Liver (tissue), 3 donors: Measurements from ENCODE around the gene GMDS.

Experiments used
- EGR1 ChIP-seq, 2 donors: IDR thresholded peaks; 2 replicates each; pipeline ENCODE4 v1.6.1; 2016 to 2018; ENCODE audit warnings: antibody characterized with exemption in 2 of 2, low read depth in 2 of 2
- FOXA1 ChIP-seq: IDR thresholded peaks from 2 replicates; pipeline ENCODE4 v1.6.1; 2016; ENCODE audit warnings: antibody characterized with exemption
- FOXA2 ChIP-seq: IDR thresholded peaks from 2 replicates; pipeline ENCODE4 v1.6.1; 2016; ENCODE audit warnings: antibody characterized with exemption
- GABPA ChIP-seq, 2 donors: IDR thresholded peaks in 1 of 2; conservative IDR thresholded peaks in 1 of 2; 2 replicates each; pipeline ENCODE4 v1.6.1; 2016; ENCODE audit warnings: antibody characterized with exemption in 2 of 2, mild to moderate bottlenecking in 1 of 2, moderate library complexity in 1 of 2
- NR2F2 ChIP-seq: IDR thresholded peaks from 2 replicates; pipeline ENCODE4 v1.6.1; 2016; ENCODE audit warnings: antibody characterized with exemption
- RAD21 ChIP-seq, 2 donors: IDR thresholded peaks; 2 replicates each; pipeline ENCODE4 v1.6.1; 2016; ENCODE audit warnings: antibody characterized with exemption in 2 of 2, mild to moderate bottlenecking in 2 of 2
- RXRA ChIP-seq, 2 donors: IDR thresholded peaks; 2 replicates each; pipeline ENCODE4 v1.6.1; 2017 to 2018; ENCODE audit warnings: antibody characterized with exemption in 2 of 2, mild to moderate bottlenecking in 1 of 2
- TF ChIP-seq, protein P1 (sequence below): fragments of 150-350 bp; IDR thresholded peaks from 2 replicates; pipeline ENCODE4 v1.5.1; 2017; ENCODE audit warnings: improper control_type of control experiment, low read depth, low read length; ENCODE audit not compliant: missing input control
- TF ChIP-seq, protein P2 (sequence below): IDR thresholded peaks from 2 replicates; pipeline ENCODE4 v1.6.1; 2016; ENCODE audit warnings: antibody characterized with exemption, mild to moderate bottlenecking
- TF ChIP-seq, protein P3 (sequence below): IDR thresholded peaks from 2 replicates; pipeline ENCODE4 v1.6.1; 2016; ENCODE audit warnings: antibody characterized with exemption
- TF ChIP-seq, protein P4 (sequence below): IDR thresholded peaks from 2 replicates; pipeline ENCODE4 v1.6.1; 2016; ENCODE audit warnings: antibody characterized with exemption
- donor health status: healthy.
- donor health status: healthy.

DNA sequence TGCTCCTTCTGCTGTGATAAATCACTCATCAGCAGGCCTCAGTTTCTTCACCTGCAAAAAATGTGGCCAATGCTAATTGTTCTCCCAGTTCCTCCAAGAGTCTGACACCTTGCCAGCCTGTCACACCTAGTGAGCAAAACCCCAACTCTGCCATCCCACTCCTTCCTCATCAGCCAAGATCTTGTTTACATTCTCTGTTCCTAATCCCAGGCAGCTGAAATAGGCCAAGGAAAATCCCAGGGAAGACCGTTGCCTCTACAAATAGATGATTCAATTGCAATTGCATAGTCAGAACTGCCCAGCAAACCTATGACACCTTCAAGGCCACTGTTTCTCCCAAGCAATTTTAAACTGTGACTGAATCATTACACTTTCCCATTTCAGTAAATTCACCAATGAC lies 78.7 kb downstream of the GMDS start:
- TF ChIP-seq, protein P1, sequence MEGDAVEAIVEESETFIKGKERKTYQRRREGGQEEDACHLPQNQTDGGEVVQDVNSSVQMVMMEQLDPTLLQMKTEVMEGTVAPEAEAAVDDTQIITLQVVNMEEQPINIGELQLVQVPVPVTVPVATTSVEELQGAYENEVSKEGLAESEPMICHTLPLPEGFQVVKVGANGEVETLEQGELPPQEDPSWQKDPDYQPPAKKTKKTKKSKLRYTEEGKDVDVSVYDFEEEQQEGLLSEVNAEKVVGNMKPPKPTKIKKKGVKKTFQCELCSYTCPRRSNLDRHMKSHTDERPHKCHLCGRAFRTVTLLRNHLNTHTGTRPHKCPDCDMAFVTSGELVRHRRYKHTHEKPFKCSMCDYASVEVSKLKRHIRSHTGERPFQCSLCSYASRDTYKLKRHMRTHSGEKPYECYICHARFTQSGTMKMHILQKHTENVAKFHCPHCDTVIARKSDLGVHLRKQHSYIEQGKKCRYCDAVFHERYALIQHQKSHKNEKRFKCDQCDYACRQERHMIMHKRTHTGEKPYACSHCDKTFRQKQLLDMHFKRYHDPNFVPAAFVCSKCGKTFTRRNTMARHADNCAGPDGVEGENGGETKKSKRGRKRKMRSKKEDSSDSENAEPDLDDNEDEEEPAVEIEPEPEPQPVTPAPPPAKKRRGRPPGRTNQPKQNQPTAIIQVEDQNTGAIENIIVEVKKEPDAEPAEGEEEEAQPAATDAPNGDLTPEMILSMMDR: no peak
- TF ChIP-seq RAD21 (IDR thresholded peaks at IDR 0.05): no peak
- TF ChIP-seq, protein P2, sequence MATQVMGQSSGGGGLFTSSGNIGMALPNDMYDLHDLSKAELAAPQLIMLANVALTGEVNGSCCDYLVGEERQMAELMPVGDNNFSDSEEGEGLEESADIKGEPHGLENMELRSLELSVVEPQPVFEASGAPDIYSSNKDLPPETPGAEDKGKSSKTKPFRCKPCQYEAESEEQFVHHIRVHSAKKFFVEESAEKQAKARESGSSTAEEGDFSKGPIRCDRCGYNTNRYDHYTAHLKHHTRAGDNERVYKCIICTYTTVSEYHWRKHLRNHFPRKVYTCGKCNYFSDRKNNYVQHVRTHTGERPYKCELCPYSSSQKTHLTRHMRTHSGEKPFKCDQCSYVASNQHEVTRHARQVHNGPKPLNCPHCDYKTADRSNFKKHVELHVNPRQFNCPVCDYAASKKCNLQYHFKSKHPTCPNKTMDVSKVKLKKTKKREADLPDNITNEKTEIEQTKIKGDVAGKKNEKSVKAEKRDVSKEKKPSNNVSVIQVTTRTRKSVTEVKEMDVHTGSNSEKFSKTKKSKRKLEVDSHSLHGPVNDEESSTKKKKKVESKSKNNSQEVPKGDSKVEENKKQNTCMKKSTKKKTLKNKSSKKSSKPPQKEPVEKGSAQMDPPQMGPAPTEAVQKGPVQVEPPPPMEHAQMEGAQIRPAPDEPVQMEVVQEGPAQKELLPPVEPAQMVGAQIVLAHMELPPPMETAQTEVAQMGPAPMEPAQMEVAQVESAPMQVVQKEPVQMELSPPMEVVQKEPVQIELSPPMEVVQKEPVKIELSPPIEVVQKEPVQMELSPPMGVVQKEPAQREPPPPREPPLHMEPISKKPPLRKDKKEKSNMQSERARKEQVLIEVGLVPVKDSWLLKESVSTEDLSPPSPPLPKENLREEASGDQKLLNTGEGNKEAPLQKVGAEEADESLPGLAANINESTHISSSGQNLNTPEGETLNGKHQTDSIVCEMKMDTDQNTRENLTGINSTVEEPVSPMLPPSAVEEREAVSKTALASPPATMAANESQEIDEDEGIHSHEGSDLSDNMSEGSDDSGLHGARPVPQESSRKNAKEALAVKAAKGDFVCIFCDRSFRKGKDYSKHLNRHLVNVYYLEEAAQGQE: no peak
- TF ChIP-seq, protein P3, sequence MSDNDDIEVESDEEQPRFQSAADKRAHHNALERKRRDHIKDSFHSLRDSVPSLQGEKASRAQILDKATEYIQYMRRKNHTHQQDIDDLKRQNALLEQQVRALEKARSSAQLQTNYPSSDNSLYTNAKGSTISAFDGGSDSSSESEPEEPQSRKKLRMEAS: no peak
- no peak for TF ChIP-seq RXRA (IDR thresholded peaks at IDR 0.05)
- no peak for TF ChIP-seq NR2F2
- TF ChIP-seq GABPA (IDR thresholded peaks at IDR 0.05 in 1 of 2, conservative IDR thresholded peaks at IDR 0.05 in 1 of 2): no peak
- no peak for TF ChIP-seq FOXA1
- TF ChIP-seq, protein P4, sequence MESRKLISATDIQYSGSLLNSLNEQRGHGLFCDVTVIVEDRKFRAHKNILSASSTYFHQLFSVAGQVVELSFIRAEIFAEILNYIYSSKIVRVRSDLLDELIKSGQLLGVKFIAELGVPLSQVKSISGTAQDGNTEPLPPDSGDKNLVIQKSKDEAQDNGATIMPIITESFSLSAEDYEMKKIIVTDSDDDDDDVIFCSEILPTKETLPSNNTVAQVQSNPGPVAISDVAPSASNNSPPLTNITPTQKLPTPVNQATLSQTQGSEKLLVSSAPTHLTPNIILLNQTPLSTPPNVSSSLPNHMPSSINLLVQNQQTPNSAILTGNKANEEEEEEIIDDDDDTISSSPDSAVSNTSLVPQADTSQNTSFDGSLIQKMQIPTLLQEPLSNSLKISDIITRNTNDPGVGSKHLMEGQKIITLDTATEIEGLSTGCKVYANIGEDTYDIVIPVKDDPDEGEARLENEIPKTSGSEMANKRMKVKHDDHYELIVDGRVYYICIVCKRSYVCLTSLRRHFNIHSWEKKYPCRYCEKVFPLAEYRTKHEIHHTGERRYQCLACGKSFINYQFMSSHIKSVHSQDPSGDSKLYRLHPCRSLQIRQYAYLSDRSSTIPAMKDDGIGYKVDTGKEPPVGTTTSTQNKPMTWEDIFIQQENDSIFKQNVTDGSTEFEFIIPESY: no peak
- no peak for TF ChIP-seq EGR1 (IDR thresholded peaks at IDR 0.05; ENCODE audit: low read depth in 2 of 2)
- no peak for TF ChIP-seq FOXA2
